Amygdala (tissue), 56 donors: Measurements from ENCODE around the gene ZDHHC17.
"Not testable (repeated sequence)": the region's sequence is repeated elsewhere in the genome, so short reads cannot be mapped to it uniquely, and the experiment has no call there.

ENCODE experiments used
- DNase-seq, 56 donors: peaks; one replicate each; lab custom pipeline; 2025; lab: John Stamatoyannopoulos, UW

Gene ZDHHC17

DNA sequence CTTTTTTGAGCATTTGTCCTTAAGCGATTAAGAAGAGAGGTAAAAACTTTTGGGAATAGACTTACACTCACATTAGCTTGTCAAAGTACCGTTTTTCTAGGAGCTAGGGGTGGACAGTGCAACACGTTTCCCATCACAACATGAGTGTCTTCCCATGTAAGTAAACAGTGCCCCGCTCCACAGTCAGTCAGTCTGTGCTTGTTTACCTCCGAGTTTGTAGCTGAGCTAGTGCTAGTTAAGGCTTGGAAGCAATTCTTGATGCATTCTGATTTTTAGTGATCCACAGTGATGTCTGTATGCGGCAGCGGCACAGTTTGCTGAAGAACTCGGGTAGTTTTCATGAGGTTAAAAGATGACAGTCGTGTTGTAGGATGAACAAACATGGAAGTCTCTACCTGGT is 941 bp downstream of the ZDHHC17 start:
- DNase-seq = peak in 15 of 56 donors; percentile 16 to 61 (median 36)

DNA sequence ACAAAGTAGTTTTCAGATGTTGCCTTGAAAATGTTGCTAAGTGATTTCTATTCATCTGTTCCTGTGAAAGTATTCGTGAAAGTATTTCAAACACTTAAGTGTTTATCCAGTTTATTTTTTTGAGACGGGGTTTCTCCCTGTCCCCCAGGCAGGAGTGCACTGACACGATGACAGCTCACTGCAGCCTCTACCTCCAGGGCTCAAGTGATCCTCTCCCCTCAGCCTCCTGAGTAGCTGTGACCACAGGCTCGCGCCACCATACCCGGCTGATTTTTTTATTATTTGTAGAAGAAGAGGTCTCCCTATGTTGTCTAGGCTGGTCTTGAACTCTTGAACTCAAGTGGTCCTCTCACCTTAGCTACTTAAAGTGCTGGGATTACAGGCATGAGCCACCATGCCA is 1.7 kb downstream of the ZDHHC17 start:
- no peak for DNase-seq

DNA sequence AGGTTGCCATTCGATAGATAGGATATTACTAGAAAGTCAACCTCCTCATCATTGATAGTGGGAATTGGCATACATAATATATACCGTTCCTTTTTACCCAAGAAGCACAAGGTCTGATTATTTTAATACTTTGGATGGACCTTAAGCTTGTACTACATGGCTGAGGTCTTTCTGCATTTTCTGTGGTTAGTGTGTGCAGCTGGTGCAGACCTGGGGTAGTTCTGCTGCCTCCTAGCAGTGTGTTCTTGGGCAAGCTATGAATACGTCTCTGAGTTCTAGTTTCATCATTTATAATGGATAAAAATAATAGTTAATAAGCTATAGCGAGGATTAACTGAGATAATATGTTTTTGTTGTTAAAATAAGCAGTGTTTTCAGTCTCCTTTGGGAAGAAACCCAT is 2.2 kb downstream of the ZDHHC17 start:
- no peak for DNase-seq

DNA sequence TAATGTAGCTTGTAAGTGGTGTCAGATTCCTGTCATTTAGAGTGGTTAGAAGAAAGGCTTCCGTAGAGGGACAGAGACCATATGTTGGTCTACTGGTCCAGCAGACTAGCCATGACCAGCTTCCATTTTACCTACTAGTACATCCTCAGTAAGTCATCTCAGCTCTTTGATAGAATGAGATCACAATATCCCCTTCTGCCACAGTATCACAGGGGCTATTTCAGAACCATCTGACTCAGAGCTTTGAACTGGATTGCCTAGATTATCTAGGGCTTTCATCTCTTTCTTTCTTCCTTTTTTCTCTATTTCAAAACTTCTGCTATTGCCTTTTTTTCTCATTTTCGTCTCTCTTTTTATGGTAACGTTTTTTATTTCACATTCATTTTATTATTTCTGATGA is 4.7 kb downstream of the ZDHHC17 start:
- no peak for DNase-seq

DNA sequence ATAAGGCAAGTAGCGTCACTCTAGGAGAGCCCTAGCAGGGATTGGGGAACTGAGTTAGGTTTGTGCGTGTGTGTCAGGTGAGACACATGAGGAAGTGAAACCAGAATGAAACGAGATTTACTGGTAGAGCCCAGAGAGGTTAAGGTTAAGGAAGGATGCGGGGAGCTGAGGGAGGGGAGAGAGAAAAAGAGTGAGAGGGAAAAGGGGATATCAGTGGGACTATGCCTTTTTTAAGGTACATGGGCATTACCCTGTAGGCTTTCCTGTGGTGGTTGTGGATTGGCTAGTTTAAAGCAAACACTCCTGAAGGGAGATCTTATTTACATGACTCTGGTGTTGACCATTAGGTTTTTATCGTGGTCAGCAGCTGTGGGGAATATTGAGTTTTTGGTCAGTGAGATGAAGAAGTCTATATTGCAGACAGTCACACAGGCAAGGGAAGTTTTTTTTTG is 13.9 kb downstream of the ZDHHC17 start:
- no peak for DNase-seq

DNA sequence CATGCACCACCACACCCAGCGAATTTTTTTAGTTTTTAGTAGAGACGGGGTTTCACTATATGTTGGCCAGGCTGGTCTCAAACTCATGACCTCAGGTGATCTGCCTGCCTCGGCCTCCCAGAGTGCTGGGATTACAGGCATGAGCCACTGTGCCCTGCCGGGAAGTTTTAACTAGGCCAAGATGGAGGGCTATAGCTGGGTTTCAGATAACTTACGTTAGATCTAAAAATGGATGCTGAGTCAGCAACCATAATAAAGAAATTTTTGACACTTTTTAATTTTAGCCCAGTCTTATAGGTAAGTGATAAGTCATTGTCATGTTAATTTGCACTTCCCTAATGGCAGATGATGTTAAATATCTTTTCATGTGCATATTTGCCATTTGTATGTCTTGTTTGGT is 14.4 kb downstream of the ZDHHC17 start:
- DNase-seq = no peak

DNA sequence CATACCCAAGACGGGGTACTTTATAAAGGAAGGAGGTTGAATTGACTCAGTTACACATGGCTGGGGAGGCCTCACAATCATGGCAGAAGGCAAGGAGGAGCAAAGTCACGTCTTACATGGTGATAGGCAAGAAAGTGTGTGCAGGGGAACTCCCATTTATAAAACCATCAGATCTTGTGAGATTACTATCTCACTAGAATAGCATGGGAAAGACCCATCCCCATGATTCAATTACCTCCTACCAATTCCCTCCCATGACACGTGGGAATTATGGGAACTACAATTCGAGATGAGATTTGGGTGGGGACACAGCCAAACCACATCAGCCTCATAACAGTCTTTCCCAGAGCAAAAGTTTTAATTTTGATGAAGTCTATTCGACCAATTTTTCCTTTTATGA is 15.4 kb downstream of the ZDHHC17 start:
- DNase-seq = not testable (repeated sequence)

DNA sequence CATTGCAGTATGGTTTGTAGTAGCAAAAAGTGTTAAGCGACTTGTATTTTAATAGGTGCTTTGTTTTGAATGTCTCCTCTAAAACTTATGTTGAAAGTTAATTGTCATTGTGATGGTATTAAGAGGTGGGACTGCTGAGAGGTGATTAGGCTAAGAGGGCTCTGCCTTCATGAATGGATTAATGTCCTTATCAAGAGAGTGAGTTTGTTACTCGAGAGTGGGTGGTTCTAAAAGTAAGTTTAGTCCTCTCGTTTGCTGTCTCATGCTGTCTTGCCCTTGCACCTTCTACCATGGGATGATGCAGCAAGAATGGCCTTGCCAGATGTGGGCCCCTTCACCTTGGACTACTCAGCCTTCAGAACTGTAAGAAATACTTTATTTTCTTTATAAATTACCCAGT is 17.4 kb downstream of the ZDHHC17 start:
- DNase-seq = no peak

DNA sequence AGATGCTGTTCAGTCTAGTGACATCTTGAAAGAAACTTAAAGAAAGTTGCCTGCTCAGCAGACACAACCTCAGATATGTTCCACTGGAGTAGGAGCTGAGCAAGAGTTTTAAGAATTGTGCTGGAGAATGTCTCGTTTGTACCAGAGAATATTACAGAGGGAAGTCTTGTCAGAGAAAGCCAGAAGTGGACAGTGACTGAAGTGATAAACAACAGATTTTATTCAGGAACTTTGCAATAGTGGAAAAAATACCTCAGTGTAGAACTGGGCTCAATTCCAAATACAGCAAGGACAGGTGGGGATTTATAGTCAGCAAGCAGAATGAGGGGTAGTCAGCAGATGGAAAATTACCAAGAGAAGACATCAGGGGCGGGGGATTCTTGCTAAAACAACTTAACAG is 18.6 kb downstream of the ZDHHC17 start:
- DNase-seq = no peak

DNA sequence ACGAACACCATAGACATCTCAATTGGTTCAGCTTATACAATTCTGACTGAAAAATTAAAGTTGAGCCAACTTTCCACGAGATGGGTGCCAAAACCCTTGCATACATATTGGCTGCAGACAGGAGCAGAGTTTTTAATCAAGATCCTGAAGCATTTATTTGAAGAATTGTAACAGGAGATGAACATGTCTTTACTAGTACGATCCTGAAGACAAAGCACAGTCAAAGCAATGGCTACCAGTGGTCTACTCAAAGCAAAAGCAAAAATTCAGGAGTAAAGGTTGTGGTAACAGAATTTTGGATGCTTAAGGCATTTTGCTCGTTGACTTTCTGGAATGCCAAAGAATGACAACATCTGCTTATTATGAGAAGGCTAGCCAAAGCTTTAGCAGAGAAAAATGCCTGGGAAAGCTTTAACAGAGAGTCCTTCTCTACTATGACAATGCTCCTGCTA is 20.7 kb downstream of the ZDHHC17 start:
- no peak for DNase-seq

DNA sequence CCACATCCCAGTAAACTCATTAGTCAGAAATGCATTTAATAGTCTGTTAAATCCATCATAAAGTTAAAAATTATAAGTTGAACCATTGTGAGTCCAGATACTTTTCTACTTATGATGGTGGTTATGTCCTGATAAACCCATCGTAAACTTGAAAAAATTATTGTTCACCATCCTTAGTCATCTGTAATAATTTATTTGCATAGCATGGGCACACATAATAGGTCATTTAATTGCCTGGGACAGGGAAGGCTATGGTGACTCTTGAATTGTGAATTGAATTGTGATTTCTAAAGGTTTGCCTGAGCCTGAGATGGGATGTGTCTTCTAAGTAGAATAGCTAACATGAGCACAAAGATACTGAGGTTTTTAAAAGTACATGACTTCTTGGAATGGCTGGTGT is 21.5 kb downstream of the ZDHHC17 start:
- no peak for DNase-seq

DNA sequence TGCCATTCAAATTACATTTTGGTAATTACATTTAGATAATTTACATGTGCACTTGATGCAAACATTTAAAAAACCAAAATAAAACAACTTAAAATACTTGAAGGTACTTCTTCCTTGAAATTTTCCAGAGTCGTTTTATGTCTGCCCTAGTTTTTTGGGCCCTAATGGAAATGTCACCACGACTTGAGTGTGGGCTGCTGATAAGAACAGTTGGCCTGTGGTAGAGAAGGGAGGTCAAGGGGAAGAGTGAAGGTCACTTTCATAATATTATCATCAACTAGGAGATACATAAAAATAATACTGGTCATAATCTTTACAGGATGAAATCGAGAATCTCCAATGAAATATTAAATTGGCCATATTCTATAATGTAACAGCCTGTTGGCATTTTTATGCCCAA is 23.1 kb downstream of the ZDHHC17 start:
- no peak for DNase-seq

DNA sequence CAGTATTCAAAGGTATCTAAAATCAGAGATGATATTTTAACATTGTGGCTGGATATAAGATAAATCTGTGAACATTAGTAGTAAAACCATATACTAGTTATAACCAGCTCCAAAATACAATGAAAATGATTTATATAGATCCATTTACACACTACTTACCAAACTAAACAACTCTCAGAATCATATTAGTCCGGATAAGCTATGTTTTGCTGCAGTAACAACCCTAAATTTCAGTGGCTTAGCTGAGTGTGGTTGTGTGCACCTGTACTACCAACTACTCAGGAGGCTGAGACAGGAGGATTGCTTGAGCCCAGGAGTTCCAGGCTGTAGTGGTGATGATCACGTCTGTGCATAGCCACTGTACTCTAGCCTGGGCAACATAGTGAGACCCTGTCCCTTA is 23.8 kb downstream of the ZDHHC17 start:
- no peak for DNase-seq

DNA sequence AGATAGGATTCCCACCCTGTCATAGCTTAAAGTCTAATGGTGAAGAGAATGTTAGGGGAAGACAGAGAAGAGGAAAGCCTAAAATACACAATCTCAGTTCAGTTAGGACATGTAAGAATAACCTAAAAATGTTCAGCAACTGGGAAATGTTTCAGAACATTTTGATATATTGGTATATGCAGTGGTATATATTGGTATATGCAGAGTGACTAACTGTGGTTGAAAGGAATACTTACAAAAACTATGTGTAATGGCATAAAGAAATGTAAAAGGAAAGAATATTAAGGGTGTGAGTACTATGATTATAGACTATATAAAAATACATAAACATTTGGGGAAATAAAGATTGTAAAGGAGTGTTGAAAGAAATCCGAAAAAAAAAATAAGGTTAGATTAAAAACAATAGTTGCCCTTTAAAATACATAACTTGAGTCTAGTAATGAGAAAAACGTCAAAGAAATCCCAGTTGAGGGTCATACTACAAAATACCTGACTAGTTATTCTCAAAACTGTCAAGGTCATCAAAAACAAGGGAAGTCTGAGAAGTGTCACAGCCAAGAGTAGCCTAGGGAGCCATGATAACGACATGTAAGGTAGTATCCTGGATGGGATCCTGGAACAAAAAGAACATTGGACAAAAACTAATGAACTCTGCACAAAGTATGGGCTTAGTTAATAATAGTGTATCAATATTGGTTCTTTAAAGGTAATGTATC is 25.6 kb downstream of the ZDHHC17 start:
- DNase-seq = no peak

DNA sequence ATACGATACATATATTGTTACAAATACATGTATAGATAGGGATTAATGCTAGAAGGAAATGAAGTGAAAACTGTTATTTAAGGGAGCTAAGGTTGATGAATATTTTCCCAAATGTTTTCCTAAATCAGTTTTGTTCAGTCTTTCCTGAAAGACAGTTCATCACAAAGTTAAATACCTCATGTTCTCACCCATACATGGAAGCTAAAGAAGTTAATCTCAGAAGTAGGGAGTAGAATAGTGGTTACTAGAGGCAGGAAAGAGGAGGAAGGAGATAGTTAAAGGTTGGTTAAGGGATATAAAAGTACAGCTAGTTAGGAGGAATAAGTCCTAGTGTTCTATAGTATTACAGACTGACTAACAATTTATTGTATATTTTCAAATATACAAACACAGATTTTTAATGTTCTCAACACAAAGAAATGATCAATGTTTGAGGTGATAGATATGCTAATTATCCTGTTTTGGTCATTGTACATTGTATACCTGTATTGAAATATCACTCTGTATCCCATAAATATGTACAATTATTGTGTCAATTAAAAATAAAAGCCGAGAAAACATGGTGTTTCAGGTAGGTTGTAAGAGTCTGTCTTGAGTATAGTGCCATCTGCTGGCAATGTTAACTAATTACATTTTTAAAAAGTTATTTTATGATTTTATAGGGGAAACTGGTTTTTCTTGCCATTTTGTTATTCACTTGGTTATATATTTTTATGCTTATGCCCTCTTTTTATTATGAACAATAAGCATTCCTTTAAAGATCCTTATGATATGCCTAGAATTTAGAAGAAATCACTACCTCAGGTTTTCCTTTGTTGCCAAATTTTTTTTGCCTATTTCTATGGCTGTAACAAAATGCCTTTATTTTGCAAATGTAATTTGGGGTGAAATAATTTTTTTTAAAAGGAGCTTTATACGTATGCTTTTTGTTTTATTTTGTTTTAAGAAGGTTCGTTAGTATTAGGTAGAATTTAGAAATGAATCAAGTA is 26.9 kb downstream of the ZDHHC17 start:
- no peak for DNase-seq

DNA sequence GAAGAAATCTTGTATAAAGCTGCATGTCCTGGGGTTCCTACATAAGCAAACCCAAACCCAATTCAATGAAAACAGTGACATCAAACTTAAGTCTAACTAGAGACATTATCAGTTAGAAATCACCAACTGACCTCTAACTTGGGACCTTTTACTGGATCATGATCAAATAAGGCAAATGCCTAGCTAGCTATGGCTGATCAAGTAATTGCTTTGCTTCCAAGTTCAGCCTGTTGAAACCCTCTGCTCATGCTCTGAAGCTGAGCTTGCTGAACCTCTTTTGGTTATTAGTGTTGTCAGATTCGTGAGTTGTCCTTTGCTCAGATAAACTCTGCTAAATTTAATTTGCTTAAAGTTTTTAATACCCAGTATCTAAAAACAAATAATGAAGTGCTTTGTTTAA is 28.9 kb downstream of the ZDHHC17 start:
- DNase-seq = no peak

DNA sequence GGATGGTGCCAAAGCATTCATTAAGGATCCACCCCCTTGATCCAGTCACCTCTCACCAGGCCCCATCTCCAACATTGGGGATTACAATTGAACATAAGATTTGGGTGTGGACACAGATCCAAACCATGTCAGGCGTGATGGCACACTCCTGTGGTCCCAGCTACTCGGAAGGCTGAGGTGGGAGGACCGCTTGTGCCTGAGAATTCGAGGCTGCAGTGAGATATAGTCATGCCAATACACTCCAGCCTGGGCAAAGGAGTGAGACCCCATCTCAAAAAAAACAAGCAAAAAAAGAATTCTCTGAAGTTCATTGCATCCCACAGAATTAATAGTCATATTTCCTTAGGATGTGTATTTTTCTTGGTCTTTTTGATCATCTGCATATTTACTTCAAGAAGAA is 34.9 kb downstream of the ZDHHC17 start:
- no peak for DNase-seq

DNA sequence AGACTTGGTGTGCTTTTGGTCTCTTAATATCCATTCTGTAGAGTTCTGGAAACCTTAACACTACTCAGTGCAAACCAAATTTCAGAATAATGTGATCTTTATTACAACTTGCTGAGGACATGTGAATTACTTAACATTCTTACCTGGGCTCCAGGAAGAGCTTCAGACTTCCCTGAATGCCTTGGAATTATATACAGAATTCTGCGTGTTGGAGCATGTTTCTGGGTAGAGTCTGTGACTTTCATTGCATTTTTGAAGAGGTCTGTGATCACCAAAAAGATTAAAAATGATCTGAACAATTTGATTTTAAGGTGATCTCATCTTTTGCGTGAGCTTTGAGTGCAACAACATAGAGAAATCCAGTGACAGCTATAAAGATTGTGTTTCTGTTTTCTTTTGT is 35.4 kb downstream of the ZDHHC17 start:
- DNase-seq = no peak

DNA sequence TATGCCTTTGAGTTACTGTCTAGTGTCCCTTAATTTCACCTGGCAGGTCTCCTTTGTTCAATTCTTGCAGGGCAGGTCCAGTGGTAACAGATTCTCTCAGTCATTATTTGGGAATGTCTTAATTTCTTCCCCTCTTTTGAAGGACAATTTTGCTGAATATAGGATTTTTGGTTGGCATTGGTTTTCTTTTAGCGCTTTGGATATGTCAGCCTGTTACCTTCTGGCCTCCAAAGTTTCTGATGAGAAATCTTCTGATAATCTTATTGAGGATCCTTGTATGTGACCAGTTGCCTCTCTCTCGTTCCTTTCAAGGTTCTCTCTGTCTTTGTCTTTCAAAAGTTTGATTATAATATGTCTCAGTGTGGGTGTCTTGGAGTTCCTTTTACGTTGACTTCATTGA is 38.1 kb downstream of the ZDHHC17 start:
- DNase-seq = no peak

DNA sequence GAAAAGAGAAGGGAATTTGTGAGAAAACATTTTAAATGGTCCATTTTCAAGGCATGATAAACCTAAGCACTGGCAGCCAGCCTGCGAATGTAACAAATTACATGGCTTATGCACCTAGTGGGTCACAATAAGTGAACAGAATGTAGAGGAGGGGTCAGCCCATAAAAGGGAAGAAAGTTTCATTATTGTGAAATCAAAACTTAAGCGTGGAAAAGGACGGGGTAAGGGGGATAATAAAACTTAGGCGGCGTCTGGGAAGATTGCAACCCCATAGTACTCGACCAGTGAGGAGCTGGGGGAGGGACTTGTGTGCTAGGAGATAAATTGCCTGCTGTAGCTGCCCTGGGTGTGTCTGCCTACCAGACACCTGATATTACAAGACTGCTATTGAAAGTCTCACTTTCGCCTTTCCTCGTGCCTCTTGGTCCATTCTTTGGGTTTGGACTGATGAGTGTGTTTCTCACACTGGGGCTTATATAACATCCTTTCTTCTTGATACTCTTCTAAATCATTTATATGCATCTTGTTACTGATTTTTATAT is 40.6 kb downstream of the ZDHHC17 start:
- no peak for DNase-seq

DNA sequence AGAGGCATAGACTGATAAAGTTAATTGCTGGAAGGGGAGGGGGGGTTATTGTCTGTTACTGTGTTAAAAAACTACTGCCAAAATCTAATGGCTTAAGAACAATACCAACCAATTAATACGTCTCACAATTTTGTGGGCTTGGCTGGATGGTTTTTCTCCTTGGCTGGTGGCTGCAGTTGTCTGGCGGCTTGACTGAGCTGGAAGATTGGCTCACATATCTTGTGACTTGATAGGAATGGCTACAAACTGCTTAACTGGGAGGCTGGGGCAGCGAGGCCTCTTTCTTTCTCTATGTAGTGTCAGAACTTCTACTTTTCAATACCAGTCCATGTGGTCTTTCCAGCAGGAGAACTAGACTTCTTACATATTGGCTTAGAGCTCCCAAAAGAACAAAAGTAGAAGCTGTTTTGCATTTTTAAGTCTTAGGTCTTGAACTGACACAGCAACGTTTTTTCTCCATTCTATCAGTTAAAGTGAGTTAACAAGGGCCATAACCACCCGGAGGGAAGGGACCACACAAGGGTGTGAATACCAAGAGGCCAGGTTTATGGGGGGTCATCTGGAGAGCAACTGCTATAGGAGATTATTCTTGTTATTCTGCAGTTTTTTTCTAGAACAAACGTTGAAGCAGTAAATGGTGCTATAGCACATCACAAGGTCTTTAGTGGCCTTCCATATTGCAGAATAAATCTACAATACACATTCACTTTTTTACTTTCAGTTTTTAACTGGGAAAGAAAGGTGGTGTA is 46.9 kb downstream of the ZDHHC17 start:
- DNase-seq = peak in 15 of 56 donors; percentile 1 to 43 (median 5)
